GM21576 (cell line): ENCODE data around the gene TTN.

Experiments used
- ATAC-seq: cut with Tn5 transposase; IDR thresholded peaks from one replicate; pipeline ENCODE4 v1.9.1; 2021; ENCODE audit warnings: mild to moderate bottlenecking, moderate library complexity; ENCODE audit not compliant: unreplicated experiment

The TTN gene

DNA sequence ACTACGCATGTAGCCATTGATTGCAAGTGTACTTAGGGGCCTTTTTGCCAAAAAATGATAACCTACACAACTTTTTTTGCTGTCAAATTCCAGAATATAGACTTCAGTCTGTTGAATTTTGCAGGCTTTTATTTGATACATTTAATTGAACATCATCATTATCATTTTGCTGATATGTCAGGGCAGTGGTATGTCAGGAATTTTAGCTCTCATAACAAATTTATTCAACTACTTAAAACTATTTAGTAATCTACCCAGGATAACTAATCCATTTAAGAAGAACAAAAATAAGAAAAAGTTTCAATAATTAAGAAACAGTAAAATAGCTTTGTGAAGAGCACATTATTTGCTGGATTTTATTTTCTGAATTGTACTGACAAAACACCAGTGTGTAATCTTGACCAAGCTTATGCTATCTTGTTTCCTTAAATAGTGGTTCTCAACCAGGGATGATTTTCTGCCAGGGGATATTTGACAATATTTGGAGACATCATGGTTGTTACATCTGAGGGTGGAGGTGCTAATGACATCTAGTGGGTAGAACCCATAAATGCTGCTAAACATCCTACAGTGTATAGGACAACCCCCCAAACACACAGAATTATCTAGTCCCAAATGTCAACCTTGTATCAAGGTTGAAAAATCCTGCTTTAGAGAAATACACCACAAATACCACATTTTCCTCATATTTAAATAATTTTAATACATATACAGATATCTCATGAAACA is 12.1 kb upstream of the TTN start:
- ATAC-seq, result no peak

DNA sequence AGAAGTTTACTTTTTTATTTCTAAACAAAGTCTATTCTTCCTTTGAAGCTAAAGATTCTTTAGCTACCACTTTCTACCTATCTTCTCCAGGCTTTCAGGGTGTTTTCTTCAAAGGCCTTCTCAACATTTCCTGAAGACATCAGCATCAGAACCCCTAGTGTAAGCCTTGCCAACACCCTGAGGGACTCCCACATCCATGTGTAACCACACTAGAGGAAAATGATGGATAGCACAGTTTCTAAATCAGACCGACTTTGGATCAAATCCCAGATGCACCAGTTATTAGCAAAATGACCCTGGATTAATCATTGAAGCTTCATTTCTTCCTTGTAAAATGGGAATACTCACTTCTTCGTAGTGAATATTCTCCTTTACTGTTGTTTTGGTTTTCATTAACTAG is 4.7 kb upstream of the TTN start:
- no peak for ATAC-seq

DNA sequence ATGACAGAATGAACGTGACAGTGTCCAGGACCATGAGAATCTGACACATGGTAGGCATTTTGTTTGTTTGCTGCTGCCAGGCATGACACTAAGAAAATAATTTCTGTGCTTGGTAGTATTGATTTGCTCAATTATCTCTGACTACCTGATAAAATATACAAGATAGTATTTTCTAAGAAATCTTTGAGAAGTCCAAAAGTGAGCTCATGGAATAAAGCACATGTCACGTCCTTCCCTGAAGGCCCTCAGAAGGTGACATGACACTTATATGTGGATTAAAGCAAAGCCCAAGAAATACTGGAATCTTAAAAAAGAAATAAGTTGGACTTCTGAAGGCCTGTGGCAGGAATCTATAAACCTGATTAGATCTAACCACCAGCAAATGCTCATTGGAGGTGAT is 3.8 kb upstream of the TTN start:
- no peak for ATAC-seq

DNA sequence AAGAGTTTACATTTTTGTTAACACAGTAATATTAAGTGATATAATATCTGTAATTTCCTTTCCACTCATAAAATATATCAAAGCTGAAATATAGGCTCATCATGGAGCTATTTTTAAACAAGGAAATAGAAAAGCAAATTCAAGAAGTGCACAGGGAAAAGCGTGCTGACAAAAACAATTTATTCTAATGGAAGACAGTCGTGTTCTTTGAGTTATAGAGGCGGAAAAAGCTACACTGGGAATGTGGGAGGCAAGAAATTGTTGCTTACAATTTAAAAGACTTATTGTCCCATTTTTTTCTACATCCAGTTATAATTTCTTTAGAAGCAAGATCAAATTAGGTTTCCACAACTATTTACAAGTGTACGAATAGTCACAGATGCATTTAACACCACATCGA is 3.2 kb upstream of the TTN start:
- ATAC-seq, result no peak

DNA sequence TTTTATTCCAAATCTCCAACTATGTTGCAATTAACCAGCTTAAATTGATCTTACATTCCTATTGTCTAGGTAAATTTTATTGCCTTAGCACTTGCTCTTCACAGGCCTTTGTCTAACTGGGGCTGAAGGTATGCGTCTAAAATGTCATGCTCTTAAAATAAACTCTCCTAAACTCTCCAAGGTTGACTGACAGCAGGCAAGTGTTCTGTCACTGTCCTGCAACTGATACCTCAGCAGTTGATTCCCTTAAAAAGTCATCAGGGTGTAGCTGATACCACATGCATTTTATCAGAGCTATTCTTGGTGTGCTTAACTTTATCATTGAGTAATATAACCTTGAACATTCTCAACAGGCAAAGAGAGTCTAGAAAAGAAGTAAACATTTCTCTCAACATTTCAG is 680 bp downstream of the TTN start:
- ATAC-seq, result no peak

DNA sequence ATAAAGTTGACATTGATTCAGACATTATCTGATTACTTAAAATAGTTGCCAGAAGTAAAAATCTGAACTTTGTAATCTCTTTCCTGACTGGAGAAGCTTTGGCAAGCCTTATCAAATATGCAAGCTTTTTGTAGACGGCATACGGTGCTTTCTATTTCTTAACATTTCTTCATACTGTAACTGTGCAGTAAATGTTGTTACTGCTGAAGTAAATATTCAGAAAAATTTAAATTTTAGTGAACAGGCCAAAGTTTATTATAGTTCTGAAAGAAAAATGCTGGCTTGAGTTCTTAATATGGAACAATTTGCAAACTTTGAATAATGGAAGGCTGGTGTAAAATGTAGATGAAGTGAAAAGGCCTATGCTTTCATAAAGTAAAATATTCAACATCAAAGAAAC is 1.8 kb downstream of the TTN start:
- no peak for ATAC-seq

DNA sequence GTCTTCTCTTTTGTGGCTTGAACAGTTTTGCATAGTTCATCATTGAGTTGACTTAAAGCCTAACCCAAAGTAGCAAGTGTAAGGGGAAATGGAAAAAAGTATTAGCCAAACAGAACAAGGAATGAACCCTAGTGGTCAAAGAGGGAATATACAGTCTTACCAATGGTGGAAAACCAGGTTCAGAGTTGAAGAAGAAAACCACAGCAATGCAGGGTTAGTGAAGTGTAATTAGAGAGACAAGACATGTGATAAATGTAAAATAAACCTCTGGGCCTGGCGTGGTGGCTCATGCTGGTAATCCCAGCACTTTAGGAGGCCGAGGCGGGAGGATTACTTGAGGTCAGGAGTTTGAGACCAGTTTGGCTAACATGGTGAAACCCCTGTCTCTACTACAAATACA is 2.4 kb downstream of the TTN start:
- ATAC-seq, result peak; percentile 83

DNA sequence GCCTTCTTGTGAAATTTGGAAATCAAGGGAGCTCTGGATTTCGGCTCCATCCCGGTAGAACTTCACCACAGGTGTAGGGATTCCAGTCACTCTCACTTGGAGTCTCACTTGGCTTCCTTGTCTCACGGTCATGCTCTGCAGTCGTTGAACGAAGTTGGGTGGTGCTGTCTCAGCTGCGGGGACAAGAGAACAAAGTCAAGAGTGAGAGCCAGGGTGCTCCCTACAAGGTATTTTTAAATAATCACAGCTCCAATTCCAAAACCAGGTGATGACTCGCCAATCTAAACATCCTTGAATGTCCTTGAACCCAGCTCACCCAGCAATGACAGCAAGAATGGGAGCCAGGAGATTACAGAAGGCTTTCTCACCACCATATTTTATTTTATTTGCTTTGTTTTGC is 6.7 kb downstream of the TTN start:
- no peak for ATAC-seq

DNA sequence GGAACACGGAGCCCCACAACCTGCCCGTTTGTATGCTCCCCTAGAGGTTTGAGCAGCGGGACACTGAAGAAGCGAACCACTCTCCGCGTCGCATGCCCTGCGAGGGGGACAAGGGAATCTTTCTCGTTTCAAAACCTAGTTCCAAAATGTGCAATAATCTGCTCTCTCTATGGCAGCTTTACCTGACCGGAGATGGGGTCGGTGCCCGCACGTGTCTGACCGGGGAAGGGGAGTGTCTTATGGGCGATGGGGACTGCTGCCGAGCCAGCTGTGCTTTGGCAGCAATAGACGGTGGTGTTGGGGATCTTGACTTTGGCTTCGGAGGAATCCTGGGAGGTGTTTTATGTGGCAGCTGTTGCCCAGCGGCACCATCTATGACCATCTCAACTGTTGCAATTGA is 7.9 kb downstream of the TTN start:
- ATAC-seq, result no peak

DNA sequence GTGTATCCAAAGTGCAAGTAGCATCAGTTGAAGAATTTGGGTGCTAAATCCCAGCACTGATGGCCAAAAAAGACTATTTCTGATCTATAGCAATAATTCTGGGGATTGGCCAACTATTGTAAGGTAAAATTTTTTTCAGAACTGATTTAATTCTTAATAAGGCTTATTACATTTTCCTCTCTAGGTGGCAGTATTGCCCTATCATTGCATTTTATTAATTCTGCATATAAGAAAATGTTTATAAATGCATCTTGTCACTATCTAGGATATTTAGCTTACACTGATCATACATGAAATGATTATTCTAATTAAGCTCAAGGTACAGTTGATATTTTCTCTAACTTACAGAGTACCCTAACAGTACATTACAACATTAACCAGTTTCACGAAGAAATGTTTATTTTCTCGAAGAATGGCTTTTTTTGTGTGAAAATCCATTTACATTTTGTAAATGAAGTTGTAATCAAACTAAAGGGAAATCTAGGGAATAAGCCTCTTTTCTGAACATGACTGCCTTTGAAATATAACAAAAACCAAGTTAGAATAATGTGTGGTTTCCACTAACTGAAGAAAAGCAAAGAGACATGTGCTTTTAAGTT is 11.0 kb downstream of the TTN start:
- ATAC-seq, result no peak

DNA sequence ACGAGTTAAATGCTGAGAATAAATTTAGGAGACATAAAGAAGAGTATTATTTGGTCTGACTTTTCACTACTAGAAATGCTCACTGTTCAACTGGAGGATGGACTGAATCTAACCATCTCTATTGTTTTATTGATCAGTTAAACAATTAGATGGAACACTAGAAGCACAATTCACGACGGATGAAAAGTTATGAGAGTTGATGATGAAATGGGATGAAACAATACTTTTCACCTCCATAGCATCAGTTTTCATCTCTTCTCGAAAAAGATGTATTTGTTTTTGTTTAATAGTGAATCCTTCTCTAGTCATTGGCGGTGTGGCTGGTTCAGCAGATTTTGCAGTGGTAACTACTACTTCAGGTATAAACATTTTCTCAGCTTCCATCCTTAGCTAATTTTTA is 19.3 kb downstream of the TTN start:
- no peak for ATAC-seq

DNA sequence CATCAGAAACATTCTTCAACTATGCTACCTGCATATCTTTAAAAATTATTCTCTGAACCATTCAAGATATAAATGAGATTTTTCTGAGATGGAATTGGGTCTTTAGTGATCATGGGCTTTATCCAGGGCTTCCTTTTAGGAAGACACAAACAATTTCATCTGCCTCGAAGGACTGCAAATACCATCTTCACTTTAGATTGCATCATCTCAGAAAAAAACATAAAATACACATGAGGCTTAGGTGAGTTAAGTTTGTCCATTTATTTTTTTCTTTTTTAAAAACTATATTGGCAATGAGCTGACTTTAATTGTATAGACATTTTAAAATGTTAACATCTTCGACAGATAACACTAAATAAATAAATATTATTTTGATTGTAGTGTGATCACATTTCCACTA is 20.1 kb downstream of the TTN start:
- no peak for ATAC-seq

DNA sequence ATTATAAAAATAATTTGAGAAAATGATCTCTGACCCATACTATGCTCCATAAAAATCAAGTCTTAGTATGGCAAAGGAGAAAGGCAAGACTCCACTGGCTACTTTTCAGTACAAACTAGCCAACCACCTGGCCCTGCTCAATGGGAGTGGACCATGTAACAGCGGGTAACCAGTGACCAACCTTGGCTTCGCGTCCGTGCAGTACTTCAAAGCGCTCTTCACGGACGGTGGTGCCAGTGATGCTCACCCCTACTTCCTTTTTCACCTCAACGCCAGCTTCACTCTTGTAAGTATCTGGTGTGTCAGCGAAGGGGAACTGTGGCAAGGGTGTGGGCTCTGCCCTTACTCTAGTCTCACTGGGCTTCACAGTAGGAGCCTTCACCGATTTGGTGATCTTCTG is 23.3 kb downstream of the TTN start:
- no peak for ATAC-seq

DNA sequence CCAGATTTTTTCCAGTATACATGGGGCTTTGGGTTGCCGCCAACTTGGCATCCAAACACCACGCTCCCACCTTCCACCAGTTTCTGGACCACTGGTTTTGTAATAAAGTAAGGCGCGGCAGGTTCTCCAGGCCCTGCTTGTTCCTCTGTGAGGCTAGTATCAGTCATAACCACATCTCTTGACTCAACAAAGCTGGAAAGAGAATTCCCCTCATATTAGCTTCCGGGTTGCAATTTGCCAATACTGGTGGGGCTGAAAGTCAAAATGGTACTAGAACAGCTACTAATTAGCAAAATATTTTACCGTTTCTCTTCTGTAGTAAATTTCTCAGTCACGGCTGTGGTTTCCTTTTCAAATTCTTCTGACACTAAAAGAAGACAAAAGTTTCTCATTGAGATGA is 25.0 kb downstream of the TTN start:
- ATAC-seq, result no peak

DNA sequence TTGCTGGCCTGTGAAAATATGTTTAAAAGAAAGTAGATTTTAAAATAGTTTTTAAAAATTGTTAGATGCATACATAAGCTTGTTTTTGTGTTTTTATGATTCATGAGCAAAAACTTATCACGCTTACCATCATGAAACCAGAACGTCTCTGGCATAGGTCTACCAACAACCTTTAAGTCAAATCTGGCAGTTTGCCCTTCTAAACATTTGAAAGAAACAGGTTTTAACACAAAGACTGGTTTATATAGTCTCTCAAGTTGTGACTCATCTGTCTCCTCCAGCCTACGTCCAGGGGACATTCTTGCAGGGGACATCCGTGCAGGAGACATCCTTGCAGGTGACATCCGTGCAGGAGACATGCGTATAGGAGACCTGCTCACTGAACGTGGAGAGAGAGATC is 29.6 kb downstream of the TTN start:
- no peak for ATAC-seq

DNA sequence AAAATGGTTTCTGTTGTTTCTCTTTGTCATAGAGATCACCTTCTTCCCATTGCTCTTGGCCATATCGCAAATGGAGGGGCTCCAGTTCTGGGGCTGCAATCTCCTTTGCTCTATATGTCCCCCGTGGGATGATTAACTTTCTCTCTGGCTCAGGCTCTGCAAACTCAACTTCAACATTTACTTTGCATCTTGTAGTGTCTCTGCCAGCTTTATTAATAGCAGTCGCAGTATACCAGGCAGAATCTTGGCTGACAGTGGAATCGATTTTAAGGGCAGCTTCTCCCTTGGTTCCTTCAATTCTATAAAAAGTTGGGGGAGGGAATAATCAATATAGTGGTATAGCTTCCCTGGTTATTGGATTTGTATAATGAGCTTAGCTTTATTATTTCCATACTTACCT is 30.5 kb downstream of the TTN start:
- ATAC-seq, result no peak

DNA sequence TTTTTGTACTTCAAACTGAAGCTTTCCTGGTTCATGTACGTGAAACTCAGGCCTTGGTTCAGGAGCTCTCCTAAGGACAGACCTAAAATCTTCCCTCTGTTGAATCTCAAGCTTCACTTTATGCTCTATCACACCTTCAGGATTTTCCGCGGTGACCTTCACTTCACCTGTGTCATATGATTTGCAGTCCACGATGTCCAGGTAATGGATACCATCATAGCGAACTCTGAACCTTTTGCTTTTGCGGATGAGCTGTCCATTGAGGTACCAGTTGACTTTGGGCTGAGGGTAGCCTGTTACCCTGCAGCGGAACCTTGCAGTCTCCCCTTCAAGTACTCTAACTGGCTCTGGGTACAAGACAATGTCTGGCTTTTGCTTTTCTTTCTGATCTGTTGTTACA is 31.2 kb downstream of the TTN start:
- ATAC-seq, result no peak

DNA sequence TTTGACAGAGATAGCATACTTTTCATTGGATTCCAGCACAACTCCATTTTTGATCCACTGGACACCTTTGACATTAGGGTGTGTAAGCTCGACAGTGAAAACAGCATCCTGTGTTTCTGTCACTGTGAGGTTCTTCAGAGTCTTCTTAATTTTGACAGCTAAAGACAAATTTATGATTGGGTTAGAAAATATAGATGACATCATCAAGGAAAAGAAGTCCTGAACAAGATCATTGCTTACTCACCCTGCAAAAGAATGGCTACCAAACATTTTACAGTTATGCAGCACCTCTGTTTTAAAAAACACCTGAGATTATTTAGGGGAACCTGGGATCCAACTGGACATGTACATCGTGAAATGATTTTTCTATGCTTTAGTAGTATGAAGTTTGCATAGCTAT is 36.7 kb downstream of the TTN start:
- ATAC-seq, result no peak

DNA sequence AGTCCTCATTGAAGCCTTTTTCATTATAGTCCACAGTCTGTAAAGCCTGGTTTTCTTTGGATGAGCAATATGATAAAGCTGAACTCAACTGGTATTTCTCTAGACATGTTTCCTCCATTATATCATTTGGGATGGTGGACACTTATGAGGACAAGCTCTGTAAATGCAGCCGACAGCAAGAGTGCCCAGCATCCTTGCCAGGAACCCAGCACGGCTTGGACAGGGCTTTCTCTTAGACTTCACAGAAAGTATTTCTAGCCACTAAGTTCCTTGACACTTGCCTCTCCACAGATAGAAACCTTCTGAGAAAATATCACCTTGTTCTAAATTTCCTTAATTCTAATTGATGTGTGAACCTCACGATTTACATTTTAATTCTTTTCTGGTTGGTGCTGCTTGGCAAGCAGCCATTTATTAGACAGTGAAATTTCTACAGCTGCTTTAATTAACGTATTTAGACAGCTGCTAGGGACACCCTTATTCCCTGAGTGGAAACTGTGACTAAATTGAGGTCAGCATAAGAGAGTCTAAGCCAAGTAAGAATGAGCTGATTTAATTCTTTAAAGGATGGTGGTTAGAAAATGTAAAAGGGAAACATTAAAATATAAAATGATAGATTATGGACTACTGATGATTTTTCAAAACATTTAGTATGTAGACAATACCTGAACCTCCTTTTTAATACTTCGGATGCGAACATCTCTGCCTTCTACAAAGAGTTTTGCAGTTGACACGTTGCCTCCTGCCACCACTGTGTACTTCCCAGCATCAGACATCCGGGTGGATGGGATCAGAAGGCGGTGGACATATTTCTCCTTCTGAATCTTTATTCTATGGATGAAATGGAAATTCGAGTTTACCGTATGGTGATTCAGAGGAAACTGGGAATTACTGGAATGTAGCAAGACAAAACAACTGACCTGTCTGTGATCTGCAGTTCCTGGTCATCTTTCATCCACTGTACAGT is 39.8 kb downstream of the TTN start:
- ATAC-seq, result no peak

DNA sequence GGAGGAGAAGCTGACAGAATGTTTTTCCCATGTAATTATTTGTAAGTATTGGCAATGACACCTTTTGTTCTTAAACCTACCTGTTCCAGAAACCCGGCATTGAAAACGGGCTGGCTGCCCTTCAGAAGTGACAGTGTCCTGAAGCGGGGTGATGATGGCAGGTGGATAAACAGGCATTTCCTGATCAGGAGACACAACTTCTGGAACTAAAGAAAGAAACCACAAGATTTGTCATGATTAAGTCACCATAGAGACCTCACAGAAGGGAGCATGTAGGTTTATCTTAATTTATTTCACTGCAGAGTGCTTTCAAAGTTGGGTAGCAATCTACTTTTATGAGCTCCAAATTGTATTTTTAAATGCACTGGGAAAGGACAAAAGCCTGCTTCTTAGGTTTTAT is 43.1 kb downstream of the TTN start:
- ATAC-seq, result no peak

DNA sequence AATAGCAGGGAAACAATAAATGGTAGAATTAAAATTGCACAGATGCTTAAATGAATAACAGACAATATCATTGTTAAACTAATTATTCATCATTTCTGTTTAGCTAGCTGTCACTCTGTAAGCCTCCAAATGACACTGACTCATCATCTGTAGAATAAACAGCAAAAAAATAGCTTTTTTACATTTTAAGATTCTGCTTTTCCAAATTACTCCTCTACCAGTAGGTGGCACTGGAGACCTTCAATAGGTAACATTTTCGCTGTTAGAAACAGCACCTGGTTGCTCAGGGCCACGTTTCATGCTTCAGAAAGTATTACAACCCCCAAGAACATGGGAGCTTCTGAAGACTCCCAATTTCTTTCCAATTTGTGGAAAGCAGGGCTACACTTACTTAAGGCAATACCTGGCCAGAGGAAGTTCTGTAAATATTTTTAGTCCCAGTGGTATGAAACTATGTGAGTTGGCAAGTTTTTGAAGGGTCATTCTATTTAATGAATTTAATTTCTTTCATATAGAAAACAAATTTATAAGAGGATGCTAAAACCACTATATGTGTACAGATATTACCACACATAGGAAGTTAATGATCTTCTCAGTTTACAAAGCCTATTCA is 45.4 kb downstream of the TTN start:
- peak; percentile 74 for ATAC-seq

DNA sequence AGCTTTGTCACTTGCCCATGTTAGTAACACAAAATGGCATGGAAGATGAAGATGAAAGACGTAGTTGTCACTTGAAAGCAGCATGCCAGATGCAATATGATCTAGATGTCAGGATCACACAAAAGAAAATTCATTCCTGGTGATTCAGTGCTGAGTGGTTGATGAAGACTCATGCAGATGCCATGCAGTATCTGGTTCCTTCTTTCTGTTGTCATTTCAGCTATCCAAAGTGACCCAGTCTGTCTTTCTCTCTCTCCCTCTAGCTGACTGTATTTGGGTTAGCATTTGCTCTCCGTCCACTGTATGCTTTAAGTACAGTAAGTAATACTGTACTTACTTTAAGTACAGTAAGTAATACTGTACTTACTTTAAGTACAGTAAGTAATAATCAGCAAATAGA is 50.4 kb downstream of the TTN start:
- no peak for ATAC-seq
